RKO (cell line): ENCODE data around the gene OR2H1.

Experiments
- DNase-seq: peaks from one replicate; pipeline ENCODE4 v3.0.0-alpha.2; 2016; ENCODE audit warnings: low spot score

The OR2H1 gene

DNA sequence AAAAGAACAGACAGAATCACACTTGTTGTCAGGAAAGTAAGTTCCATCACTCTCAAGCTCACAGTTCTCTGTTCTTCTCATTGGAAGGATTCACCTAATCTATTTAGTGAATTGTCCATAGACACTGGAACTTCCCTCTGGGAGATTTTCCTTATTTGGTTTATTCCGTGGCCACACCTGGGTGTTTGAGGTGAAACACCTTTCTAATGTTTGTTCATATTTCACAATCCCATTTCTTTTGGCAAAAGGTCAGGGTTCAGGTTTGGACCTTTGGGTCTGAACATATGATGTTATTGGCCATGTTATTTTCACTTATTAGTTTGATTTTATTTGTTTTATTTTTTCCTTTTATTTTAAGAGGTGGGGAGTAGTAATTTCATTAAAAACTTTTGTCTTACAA, 26.8 kb downstream of the OR2H1 start:
- DNase-seq: no peak

GRCh38 chr6:29486577-29486976, 29.6 kb downstream of the OR2H1 start:
- DNase-seq: no peak

GRCh38 chr6:29487131-29487530, 30.2 kb downstream of the OR2H1 start:
- no peak for DNase-seq

DNA sequence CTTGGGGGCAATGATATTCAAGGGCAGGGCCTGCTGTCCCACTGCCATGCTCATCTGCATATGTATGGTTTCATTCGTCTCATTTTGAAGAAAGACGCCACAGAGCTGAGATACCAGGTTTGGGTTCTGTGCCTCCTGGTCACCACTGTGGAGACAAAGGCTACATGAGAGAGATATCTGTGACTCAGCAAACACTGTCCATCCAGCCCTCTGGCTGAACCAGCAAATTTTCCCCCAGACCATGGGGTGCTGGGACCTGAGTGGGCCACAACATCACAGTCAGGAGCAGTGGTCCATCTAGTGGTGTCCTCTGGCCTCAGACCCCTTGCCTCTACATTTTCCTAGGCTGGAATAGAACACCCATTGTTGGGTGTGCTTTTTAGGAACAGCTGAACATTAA, 30.7 kb downstream of the OR2H1 start, which contains the start of gene MAS1L:
TSS of gene MAS1L (minus strand) at position 297 of the 400 bp plus-strand sequence. CDS start at position 243, 54 bp downstream.
- DNase-seq: no peak

DNA sequence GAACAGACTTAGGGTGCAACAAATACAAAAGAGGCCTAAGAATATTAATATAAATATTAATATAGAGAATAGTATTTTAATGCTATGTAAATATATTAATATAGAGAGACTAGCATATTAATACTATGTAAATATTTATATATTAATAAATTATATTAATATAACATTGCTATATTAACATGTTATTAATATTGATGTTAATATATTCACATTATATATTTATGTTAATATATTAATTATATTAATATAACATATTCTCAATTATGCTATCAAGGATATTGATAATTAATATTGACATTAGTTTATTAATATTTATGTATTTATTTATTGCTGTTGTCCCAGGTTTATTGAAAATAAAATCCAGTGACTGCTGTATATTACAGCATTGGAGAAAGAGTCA, 31.9 kb downstream of the OR2H1 start:
- DNase-seq: no peak

DNA sequence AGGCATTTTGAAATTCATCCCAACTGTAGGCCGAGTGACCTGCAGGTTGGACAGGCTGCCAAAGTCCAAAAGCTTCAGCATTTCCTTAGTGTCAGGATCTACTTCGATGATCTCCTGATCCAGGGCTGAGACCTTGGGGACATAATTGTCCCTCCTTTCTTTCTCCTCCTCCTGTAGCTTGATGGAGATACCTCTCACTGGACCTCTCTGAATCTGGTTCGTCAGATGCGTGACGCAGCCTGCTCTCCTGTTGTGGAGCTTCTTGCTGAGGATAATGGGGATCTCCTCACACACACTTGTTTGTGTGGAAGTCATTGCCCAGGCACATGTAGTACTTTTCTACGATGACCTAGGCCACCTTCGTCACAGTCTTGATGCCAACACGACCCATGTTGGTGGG, 32.3 kb downstream of the OR2H1 start:
- DNase-seq: no peak

GRCh38 chr6:29490055-29490454, 33.1 kb downstream of the OR2H1 start:
- no peak for DNase-seq

- no peak for DNase-seq
Measured at GRCh38 chr6:29490552-29490951, 33.6 kb downstream of the OR2H1 start.

DNA sequence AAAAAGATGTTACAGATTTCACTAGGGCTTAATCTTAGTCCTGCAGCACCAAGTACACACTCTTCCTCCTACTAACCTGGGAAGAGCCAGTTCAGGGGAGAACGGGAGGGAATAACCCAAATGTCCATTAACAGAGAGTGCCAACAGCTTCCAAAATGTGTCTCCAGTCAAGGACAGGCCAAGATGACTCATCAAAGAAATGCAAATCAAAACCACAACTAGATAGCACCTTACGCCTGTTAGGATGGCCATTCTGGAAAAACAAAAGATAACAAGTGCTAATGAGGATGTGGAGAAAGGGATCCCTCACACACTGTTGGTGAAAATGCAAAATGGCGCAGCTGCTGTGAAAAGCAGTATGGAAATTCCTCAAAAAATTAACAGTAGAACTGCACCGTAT, 34.6 kb downstream of the OR2H1 start:
- no peak for DNase-seq

DNA sequence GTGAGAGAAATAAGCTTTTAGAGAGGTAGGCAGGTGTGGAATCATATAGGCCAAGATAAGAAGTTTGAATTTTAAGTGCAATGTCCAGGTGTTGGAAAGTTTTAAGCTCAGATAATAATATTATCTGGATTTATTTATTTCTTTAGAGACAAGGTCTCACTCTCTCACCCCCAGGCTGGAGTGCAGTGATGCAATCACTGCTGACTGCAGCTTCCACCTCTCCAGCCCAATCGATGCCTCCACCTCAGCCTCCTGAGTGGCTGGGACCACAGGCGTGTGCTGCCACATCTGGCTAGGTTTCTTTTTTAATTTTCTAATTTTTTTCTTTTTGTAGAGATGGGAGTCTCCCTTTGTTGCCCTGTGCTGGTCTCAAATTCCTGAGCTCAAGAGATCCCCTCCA, 36.3 kb downstream of the OR2H1 start:
- DNase-seq: no peak

DNA sequence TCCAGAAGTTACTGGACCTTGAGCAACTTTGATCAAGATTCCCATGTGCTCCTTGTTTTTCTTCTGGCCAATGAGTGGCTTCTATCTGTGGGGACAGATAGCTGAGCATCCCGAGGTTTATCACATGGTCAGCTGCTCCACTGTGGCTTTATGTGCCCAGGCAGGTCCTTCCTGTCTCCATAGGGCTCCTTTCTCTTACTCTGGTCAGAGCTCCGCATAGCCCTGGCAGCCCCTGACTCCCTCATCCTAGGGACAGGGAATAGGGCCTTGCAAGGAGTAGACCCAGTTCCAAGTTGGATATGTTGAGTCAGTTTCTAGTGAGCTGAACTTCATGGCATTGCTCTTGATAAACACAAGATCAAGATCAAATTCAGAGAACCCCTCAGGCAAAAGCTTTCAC, 37.2 kb downstream of the OR2H1 start:
- DNase-seq: no peak

- DNase-seq: no peak
Measured at GRCh38 chr6:29495571-29495970, 38.6 kb downstream of the OR2H1 start.

DNA sequence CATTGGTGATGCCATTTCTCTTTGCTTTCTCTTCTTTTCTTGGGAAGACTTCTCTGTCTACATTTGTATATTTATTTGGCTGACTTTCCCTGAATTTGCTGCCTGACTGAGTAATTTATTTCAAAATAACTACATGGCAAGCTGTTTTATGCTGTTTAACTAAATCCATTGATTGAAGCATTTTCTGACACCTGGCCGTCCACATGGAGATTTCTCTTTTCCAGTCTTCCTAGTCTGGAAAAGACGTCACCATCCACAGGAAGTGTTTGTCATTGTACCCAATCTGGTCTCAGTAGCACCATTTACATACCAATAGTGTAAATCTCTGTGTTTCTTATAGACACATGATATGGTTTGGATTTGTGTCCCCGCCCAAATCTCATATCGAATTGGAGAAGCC, 40.0 kb downstream of the OR2H1 start:
- no peak for DNase-seq

DNA sequence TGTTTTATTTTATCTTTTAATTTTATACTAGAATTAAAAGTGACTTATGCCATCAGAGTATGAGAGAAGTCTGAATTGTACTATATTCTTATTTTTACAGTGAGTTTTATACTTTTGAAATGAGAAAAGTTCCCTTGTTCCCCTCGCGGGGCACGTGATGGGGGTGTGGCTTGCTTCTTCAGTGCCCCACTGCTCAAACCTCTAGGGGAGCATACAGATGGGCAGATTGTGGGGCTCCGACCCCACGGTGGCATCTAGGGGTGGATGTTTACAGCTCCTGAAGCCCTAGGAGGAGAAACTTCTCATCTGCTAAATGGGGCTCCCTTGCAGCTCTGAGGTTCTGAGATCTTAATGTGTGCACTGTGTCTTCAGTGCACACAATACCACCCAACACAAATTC, 42.7 kb downstream of the OR2H1 start:
- DNase-seq: no peak

GRCh38 chr6:29500594-29500993, 43.6 kb downstream of the OR2H1 start:
- DNase-seq: no peak

DNA sequence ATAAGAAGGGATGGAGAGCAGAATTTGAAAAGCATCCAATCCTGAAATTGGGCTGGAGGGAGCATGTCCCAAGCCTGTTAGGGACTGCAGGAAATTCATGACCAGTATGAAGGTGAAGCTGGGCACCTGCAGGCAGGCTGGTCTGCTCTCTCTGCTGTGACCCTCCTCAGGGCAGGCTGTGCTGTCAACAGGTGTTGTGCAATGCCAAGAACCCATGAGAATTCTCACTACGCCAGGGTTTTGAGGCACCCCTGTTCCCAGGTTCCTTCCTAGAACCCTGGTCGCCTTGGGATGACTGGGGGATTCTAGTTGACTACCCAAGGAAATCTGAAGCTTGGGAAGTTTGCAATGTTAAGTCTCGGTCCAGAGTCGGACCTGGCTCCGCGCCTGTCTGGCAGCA, 44.2 kb downstream of the OR2H1 start:
- no peak for DNase-seq

- no peak for DNase-seq
Measured at GRCh38 chr6:29502181-29502580, 45.2 kb downstream of the OR2H1 start.

DNA sequence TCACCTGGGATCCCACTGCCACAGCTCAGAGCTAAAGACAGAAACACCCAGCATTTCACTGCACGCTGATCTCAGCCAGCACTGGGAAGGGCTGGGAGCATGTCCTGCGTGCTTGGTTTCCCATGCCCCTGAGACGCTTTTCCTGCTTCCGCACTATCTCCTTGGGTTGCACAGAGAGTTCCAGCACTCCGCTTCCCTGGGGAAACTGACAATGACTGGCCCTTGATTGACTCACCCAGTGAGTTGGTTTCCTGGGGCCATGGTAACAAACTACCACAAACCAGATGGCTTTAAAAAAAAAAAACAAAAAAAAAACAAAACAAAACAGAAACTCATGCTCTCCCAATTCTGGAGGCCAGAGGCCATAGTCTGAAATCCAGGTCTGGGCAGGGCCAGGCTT, 45.6 kb downstream of the OR2H1 start:
- DNase-seq: no peak

GRCh38 chr6:29504961-29505360, 48.0 kb downstream of the OR2H1 start:
- DNase-seq: no peak

GRCh38 chr6:29505808-29506207, 48.9 kb downstream of the OR2H1 start:
- no peak for DNase-seq

GRCh38 chr6:29506446-29507067, 49.6 kb downstream of the OR2H1 start:
- DNase-seq: no peak

GRCh38 chr6:29507319-29507718, 50.4 kb downstream of the OR2H1 start:
- no peak for DNase-seq

GRCh38 chr6:29509239-29509638, 52.3 kb downstream of the OR2H1 start:
- DNase-seq: no peak

- DNase-seq: no peak
Measured at GRCh38 chr6:29509711-29510110, 52.8 kb downstream of the OR2H1 start.

- no peak for DNase-seq
Measured at GRCh38 chr6:29510202-29510601, 53.2 kb downstream of the OR2H1 start.
